ENCODE data around the gene TWIST1. TPM values are rescaled to one million over a fixed set of nuclear protein-coding genes. Genes with fewer than 3 reads are reported as not detected.

Gene TWIST1
- total RNA-seq, 1 experiment from 2014 or later, result not detected

- H3K27me3 Mint-ChIP-seq (ENCODE audit: low read depth), result no peaks in the 10 kb centered on the region
- H3K79me2 ChIP-seq (ENCODE audit: insufficient read depth, low read length), result no peaks in the 10 kb centered on the region
- no peak overlapping the region for H3T11ph ChIP-seq (ENCODE audit: low read length)
- no CpG with 5 or more reads among the region's 1 CpG for WGBS (ENCODE audit: extremely low coverage, insufficient read length, low lambda C conversion rate)
- no peaks in the 10 kb centered on the region for H4K20me1 ChIP-seq (ENCODE audit: control insufficient read depth, insufficient read depth, insufficient read length)
- H4K91ac ChIP-seq (ENCODE audit: insufficient read length, low read depth, low read length), result no peak overlapping the region
- H3K18ac ChIP-seq (ENCODE audit: insufficient read length, low read depth, low read length), result no peak overlapping the region
- H3K79me1 ChIP-seq (ENCODE audit: insufficient read depth, low read depth, low read length, poor library complexity, severe bottlenecking), result no peaks in the 10 kb centered on the region
- no peak overlapping the region for H4K5ac ChIP-seq (ENCODE audit: insufficient read length, low read depth, low read length)
- TF ChIP-seq CTCF (conservative IDR thresholded peaks at IDR 0.05), result no peak
- H3K23ac ChIP-seq (ENCODE audit: insufficient read length, low read depth, low read length), result no peak overlapping the region
- H2BK120ac ChIP-seq (ENCODE audit: low read depth, low read length, poor library complexity, severe bottlenecking), result no peak overlapping the region
- H3K9ac ChIP-seq (ENCODE audit: extremely low read depth, insufficient read length, low read length), result no peak overlapping the region
- H4K8ac ChIP-seq (replicated peaks; ENCODE audit: insufficient read length, low read depth, low read length), result no peak overlapping the region
- H3K23me2 ChIP-seq (ENCODE audit: insufficient read length, low read depth, low read length, poor library complexity, severe bottlenecking), result no peaks in the 10 kb centered on the region
- H2AFZ ChIP-seq (ENCODE audit: low read length), result no peak overlapping the region
- no peak overlapping the region for H3K4me3 Mint-ChIP-seq
- no peak overlapping the region for H2BK20ac ChIP-seq (ENCODE audit: low read depth, low read length, poor library complexity, severe bottlenecking)
- no peak overlapping the region for H3K27ac ChIP-seq (ENCODE audit: insufficient read length, low read depth, low read length)
- peaks cover 7 to 10% of the 10 kb centered on the region in 2 experiments; a peak in 3 of 4 replicates for H3K4me1 Mint-ChIP-seq
- no peak overlapping the region for H3K27ac Mint-ChIP-seq
- H3K4me1 ChIP-seq (ENCODE audit: insufficient read depth, low read length), result peaks cover 12% of the 10 kb centered on the region; the same call in 1 of the 2 replicates
- no peaks in the 10 kb centered on the region for H3K27me3 ChIP-seq (ENCODE audit: insufficient read depth, low read length)
- no peak overlapping the region for H2BK12ac ChIP-seq (ENCODE audit: insufficient read length, low read depth, low read length)
- no peaks in the 10 kb centered on the region for H3K9me3 Mint-ChIP-seq
- H2BK15ac ChIP-seq (ENCODE audit: low read depth, low read length), result no peak overlapping the region
- no peaks in the 10 kb centered on the region for H3K9me3 ChIP-seq (ENCODE audit: control insufficient read depth, low read depth, low read length)
- no peaks in the 10 kb centered on the region for H3K36me3 Mint-ChIP-seq (ENCODE audit: insufficient read depth in 1 of 3, low read depth in 3 of 3)
- no peak overlapping the region for H2BK5ac ChIP-seq (ENCODE audit: insufficient read length, low read length)
- DNase-seq, result no peak
- no peak overlapping the region for H3K4ac ChIP-seq (ENCODE audit: low read depth, low read length)
- no peak overlapping the region for H2AK5ac ChIP-seq (ENCODE audit: insufficient read length, low read length)
- no peak overlapping the region for H3K14ac ChIP-seq (ENCODE audit: insufficient read depth, low read length)
- H3K4me2 ChIP-seq (ENCODE audit: insufficient read depth, insufficient read length, low read length), result no peak overlapping the region
- H3K56ac ChIP-seq (ENCODE audit: insufficient read length, low read depth, low read length), result no peak overlapping the region
Observed at GRCh38 chr7:19094138-19094537, 23.3 kb downstream of the TWIST1 start.
